ENCODE measurements around the gene NDE1. TPM values are rescaled to one million over a fixed set of nuclear protein-coding genes. Genes with fewer than 3 reads are reported as not detected.
A peak's percentile ranks its signal among the peaks of the same experiment; 100 is the strongest.

NDE1 gene
- polyA plus RNA-seq, 1 of the 3 experiments (the other 2 are of a cell fraction), result 27.9 TPM

- TF ChIP-seq USF1 (IDR thresholded peaks at IDR 0.05; ENCODE audit: borderline replicate concordance, low read depth), result peak; percentile 89
- TF ChIP-seq NFIC (IDR thresholded peaks at IDR 0.05; ENCODE audit: borderline replicate concordance), result no peak
- TF ChIP-seq SIN3A (IDR thresholded peaks at IDR 0.05; ENCODE audit: borderline replicate concordance, low read depth, low read length), result 0 out of 2 replicates have a peak, but pooled peaks have one; percentile 24
- TF ChIP-seq YY1 (IDR thresholded peaks at IDR 0.05; ENCODE audit: low read depth), result peak; percentile 77
- TF ChIP-seq TAF1 (IDR thresholded peaks at IDR 0.05; ENCODE audit: borderline replicate concordance, low read depth, low read length), result peak; percentile 11; the same call in 1 of the 2 replicates
- peak; percentile 31; the same call in 1 of the 2 replicates for TF ChIP-seq RAD21 (IDR thresholded peaks at IDR 0.05; ENCODE audit: low read length)
- peak; percentile 78 for TF ChIP-seq FOXM1 (IDR thresholded peaks at IDR 0.05; ENCODE audit: low read depth)
- TF ChIP-seq JUND (IDR thresholded peaks at IDR 0.05), result no peak
- no peak for TF ChIP-seq RCOR1 (IDR thresholded peaks at IDR 0.05; ENCODE audit: low read length)
- TF ChIP-seq EP300 (IDR thresholded peaks at IDR 0.05; ENCODE audit: borderline replicate concordance in 1 of 2, low read depth in 1 of 2, low read length in 1 of 2), result no peak
- peak; percentile 97 for TF ChIP-seq POLR2AphosphoS5 (IDR thresholded peaks at IDR 0.05; ENCODE audit: low read depth, low read length)
- TF ChIP-seq RFX5 (IDR thresholded peaks at IDR 0.05; ENCODE audit: low read length), result 0 out of 2 replicates have a peak, but pooled peaks have one; percentile 14
- TF ChIP-seq REST (IDR thresholded peaks at IDR 0.05; ENCODE audit: low read depth, low read length), result 0 out of 2 replicates have a peak, but pooled peaks have one; percentile 6
- TF ChIP-seq RXRA (IDR thresholded peaks at IDR 0.05; ENCODE audit: borderline replicate concordance, low read depth), result no peak
- peak; percentile 86 for TF ChIP-seq ELF1 (IDR thresholded peaks at IDR 0.05)
- 0 out of 2 replicates have a peak, but pooled peaks have one; percentile 11 for TF ChIP-seq ZBTB33 (IDR thresholded peaks at IDR 0.05; ENCODE audit: borderline replicate concordance, low read depth)
- no peak for TF ChIP-seq FOXJ3 (CRISPR knock-in tag; IDR thresholded peaks at IDR 0.05)
- peak; percentile 31 for TF ChIP-seq CHD2 (IDR thresholded peaks at IDR 0.05; ENCODE audit: low read length, partially characterized antibody)
- no peak for TF ChIP-seq NRF1 (IDR thresholded peaks at IDR 0.05; ENCODE audit: low read depth, low read length)
- TF ChIP-seq TCF12 (IDR thresholded peaks at IDR 0.05), result no peak
- TF ChIP-seq MAX (IDR thresholded peaks at IDR 0.05; ENCODE audit: low read depth), result peak; percentile 30; the same call in 1 of the 2 replicates
- TF ChIP-seq PBX3 (IDR thresholded peaks at IDR 0.05), result no peak
- no peak for TF ChIP-seq EZH2phosphoT487 (IDR thresholded peaks at IDR 0.05; ENCODE audit: borderline replicate concordance, low read depth)
- no peak for TF ChIP-seq FOSL2 (IDR thresholded peaks at IDR 0.05; ENCODE audit: borderline replicate concordance, low read depth)
- TF ChIP-seq GATA2 (CRISPR knock-in tag; IDR thresholded peaks at IDR 0.05), result no peak
Observed at GRCh38 chr16:15643048-15643945, 6.7 kb upstream of the NDE1 start, which contains the start of gene MARF1 (continued).

All from SK-N-SH (cell line).